ENCODE measurements around the gene TANGO2.

Gene TANGO2, protein sequence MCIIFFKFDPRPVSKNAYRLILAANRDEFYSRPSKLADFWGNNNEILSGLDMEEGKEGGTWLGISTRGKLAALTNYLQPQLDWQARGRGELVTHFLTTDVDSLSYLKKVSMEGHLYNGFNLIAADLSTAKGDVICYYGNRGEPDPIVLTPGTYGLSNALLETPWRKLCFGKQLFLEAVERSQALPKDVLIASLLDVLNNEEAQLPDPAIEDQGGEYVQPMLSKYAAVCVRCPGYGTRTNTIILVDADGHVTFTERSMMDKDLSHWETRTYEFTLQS

DNA sequence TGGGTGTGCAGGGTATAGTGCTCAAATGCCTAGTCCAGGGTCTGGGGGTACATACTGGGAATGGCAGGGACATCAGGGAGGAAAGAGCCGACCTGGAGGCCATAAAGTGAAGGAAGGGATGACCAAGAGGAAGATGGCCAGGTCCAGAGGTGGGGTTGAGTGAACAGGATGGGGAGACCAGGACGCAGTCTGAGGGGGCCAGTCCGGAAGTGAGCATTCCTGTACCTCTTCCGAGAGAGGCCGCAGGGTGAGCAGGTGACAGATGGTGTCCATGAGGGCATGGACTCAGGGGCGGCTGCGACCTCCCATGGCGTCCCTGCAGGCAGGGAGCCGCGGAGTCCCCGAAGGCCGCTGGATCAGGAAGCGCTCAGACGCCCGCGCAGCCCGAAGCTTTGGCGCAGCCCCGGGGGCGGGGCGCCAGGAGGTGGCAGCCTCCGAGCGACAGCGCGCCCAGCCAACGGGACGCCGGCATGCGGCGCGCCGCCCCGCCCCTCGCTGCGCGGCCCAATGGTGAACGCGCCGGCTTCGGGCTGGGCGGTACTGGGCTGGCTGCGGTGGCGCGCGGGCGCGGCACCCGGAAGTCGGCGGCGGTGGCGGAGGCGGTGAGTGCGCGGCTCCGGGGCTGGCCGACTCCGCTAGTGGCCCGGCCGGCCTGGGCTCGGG lies at the start of gene TANGO2:
Gene TANGO2, plus strand, starts transcription at position 578 of the 663 bp plus-strand sequence. CDS start 15,689 bp downstream, outside the sequence.
- no peak within 1 kb of the TSS for H3K27ac ChIP-seq (ENCODE audit: low read length)
- no CpG with 5 or more reads among the region's 61 CpGs for WGBS (ENCODE audit: insufficient coverage, insufficient read length)
- H3K4me1 ChIP-seq (ENCODE audit: control insufficient read depth, insufficient read depth, low read length): peaks cover 3% of the 10 kb centered on the region; the same call in 1 of the 2 replicates
- no peaks in the 10 kb centered on the region for H3K36me3 ChIP-seq (ENCODE audit: control insufficient read depth, insufficient read depth, low read length)
- peak within 1 kb of the TSS; percentile 80; the same call in 1 of the 2 replicates for H3K4me3 ChIP-seq (ENCODE audit: low read length)
- DNase-seq (ENCODE audit: low read depth, low spot score): no peak
- peaks cover 18% of the 10 kb centered on the region for H3K27me3 ChIP-seq (ENCODE audit: control insufficient read depth, insufficient read depth, low read length)
- H3K9me3 ChIP-seq (ENCODE audit: control insufficient read depth, insufficient read depth, low read length): no peaks in the 10 kb centered on the region

DNA sequence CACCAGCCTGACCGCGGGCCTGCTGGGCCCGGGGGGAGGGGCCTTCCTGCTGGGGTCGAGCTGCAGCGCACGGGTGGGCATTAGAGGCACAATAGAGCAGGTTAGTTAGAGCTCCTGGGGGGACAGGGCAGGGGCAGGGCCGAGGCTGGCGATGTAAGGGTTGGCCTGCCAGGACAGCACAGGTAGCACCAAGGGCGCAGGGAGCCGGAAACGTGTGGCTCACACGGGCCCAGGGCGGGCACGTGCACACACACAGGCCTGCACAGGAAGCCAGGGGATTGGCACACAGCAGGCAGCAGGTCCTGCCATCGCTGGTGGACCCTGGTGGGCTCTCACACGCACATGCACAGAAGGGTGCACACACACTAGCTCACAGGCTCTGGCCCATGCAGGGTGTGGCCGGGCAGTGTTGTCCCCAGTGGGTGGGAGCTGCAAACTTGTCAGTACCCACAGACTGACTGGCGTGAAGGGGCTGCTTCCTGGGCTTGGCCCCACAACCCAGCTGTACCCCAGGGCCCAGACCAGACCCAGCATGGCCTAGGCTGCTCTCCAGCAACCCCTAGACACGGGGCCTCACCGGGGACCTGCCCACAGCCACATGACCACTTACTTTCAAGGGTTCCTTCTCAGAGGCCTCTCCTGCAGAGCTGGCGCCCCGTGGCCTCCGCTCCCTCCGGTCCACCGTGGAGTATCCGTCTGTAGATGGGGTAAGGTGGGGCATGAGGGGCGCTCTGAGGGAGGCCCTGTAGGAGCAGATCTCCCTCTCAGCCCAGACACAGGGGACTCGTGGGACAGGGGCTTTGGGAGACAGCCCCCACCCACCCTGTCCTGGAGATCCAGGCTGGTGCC lies 49.4 kb upstream of the TANGO2 start:
- peaks cover 10% of the 10 kb centered on the region for H3K4me1 ChIP-seq (ENCODE audit: control insufficient read depth, insufficient read depth, low read length)
- WGBS (ENCODE audit: insufficient coverage, insufficient read length): no CpG with 5 or more reads among the region's 28 CpGs
- H3K4me3 ChIP-seq (ENCODE audit: low read length): no peak overlapping the region
- DNase-seq (ENCODE audit: low read depth, low spot score): no peak
- no peaks in the 10 kb centered on the region for H3K27me3 ChIP-seq (ENCODE audit: control insufficient read depth, insufficient read depth, low read length)
- peaks cover 21% of the 10 kb centered on the region for H3K36me3 ChIP-seq (ENCODE audit: control insufficient read depth, insufficient read depth, low read length)
- no peak overlapping the region for H3K27ac ChIP-seq (ENCODE audit: low read length)
- no peaks in the 10 kb centered on the region for H3K9me3 ChIP-seq (ENCODE audit: control insufficient read depth, insufficient read depth, low read length)

DNA sequence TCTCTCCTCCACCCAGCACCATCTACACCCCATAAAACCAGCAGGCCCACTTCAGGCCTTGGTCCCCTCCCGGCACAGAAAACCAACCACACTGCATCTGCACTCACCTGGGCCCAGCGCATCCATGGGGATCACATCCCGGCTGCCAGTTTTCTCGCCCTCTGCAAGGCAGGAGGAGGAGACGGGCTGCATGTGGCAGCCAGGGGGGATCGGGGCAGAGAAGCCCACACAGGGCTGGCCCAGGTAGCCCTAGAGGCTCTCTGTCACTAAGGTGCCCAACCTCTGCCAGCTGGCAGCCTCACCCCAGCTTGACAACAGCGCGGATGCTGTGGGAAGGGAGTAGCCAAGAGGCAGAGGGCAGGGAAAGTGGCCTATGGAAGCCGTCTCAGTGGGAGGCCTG lies 48.7 kb upstream of the TANGO2 start:
- Histone ChIP-seq H3K27ac (ENCODE audit: low read length) (no peak overlapping the region), H3K9me3 (ENCODE audit: control insufficient read depth, insufficient read depth, low read length) (no peaks in the 10 kb centered on the region), H3K27me3 (ENCODE audit: control insufficient read depth, insufficient read depth, low read length) (no peaks in the 10 kb centered on the region), H3K4me1 (ENCODE audit: control insufficient read depth, insufficient read depth, low read length) (peaks cover 10% of the 10 kb centered on the region), H3K4me3 (ENCODE audit: low read length) (no peak overlapping the region), H3K36me3 (ENCODE audit: control insufficient read depth, insufficient read depth, low read length) (peaks cover 21% of the 10 kb centered on the region)
- no peak for DNase-seq (ENCODE audit: low read depth, low spot score)
- no CpG with 5 or more reads among the region's 9 CpGs for WGBS (ENCODE audit: insufficient coverage, insufficient read length)

DNA sequence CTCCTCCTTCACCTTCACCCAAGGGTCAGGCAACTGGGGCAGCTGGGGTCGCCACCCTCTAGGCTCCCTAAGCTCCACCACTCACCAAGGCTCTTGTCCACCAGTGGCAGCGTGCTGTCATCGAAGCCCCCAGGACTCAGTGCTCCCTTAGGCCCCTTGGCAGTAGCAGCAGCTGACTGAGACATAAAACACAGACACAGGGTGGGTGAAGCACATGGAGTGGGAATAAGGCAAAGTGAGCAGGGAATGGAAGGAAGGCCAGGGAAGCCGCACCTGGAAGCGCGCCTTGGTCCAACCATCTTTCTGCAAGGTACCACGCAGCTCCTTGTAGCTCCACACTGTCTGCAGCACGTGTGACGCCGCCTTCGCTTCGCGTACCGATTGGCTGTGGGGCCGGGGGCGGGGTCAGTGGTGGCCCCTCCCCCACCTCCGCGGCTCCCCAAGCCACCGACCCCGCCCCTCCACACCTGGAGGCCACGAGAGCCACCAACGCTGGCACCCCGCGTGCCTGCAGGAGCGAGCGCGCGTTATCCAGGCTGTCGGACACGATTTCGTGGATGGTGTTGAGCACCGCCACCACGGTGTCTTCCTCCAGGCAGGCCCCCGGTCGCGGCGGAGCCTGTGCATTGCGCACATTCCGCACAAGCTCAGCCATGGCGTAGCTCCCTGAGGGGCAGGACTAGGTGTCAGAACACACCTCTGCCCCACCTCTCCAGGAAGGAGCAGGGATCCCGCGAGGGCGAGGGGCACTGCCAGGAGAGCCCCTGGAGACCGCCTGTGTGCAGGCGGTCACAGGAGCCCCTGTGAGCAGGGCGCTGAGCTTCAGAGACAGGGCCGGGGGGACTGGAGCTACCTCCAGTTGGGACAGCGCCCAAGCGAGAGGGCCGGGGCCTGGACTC lies 48.0 kb upstream of the TANGO2 start:
- DNase-seq (ENCODE audit: low read depth, low spot score): no peak
- Histone ChIP-seq H3K4me1 (ENCODE audit: control insufficient read depth, insufficient read depth, low read length) (peaks cover 10% of the 10 kb centered on the region), H3K27me3 (ENCODE audit: control insufficient read depth, insufficient read depth, low read length) (no peaks in the 10 kb centered on the region), H3K36me3 (ENCODE audit: control insufficient read depth, insufficient read depth, low read length) (peaks cover 21% of the 10 kb centered on the region), H3K27ac (ENCODE audit: low read length) (no peak overlapping the region), H3K4me3 (ENCODE audit: low read length) (no peak overlapping the region), H3K9me3 (ENCODE audit: control insufficient read depth, insufficient read depth, low read length) (no peaks in the 10 kb centered on the region)
- WGBS (ENCODE audit: insufficient coverage, insufficient read length): no CpG with 5 or more reads among the region's 50 CpGs

DNA sequence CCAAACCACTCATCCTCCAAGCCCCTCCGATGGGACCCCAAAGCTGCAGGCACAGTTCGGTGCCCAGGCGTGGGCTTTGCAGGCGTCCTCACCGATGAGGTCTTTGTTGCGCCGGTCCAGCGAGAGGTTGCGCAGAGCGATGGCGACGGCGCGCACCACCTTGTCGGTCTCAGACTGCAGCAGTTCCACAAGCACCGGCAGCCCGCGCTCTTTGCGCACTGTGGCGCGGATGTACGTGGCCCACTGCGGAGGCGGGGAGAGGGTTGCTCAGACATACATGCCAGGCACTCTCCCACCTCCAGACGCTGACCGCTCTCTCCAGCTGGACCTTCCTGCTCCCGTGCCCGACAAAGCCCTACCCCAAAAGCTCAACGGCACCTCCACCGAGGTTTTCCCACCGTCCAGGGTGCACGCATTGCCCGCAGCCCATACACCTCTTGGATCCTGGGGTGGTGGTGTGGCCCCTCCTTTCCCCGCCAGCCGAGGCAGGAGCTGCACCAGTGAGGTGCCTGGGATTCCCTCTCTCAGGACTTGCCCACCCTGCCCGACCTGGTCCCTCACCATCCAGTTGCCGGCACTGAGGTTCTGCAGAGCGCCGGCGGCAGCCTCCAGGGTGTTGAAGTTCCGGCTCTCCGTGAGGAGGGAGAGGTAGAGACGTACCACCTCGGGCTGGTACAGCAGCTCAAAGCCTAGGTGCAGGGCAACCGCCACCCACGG lies 47.2 kb upstream of the TANGO2 start:
- Histone ChIP-seq H3K27me3 (ENCODE audit: control insufficient read depth, insufficient read depth, low read length) (no peaks in the 10 kb centered on the region), H3K4me3 (ENCODE audit: low read length) (no peak overlapping the region), H3K36me3 (ENCODE audit: control insufficient read depth, insufficient read depth, low read length) (peaks cover 20% of the 10 kb centered on the region), H3K27ac (ENCODE audit: low read length) (no peak overlapping the region), H3K9me3 (ENCODE audit: control insufficient read depth, insufficient read depth, low read length) (no peaks in the 10 kb centered on the region), H3K4me1 (ENCODE audit: control insufficient read depth, insufficient read depth, low read length) (peaks cover 10% of the 10 kb centered on the region)
- DNase-seq (ENCODE audit: low read depth, low spot score): no peak
- WGBS (ENCODE audit: insufficient coverage, insufficient read length): no CpG with 5 or more reads among the region's 46 CpGs

DNA sequence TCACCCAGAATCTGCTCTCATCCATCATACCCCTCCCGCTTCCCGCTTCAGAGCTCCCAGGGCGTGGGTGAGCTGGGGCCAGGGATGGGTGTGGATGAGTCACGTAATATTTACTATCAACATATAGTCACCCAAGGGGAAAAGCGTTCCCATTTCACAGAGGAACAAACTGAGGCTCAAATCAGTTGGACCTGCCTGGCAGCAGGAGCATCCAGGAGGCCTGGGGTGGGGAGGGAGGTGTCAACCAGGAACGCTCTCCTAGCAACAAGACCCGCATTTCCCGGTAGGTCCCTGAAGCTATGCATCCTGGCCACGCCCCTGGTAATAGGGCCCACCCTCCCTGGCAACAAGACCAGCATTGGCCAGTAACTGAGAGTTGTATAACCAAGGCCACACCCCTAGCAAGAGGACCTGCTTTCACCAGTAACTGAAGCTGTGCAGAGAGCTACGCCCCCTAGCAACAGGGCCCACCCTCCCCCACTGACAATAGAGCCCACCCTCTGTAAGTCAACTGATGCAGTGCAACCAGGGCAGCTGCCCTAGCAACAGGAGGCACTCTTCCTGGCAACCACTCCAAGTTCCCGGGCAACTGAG lies 46.5 kb upstream of the TANGO2 start:
- no peak overlapping the region for H3K4me3 ChIP-seq (ENCODE audit: low read length)
- peaks cover 26% of the 10 kb centered on the region for H3K36me3 ChIP-seq (ENCODE audit: control insufficient read depth, insufficient read depth, low read length)
- peaks cover 10% of the 10 kb centered on the region for H3K4me1 ChIP-seq (ENCODE audit: control insufficient read depth, insufficient read depth, low read length)
- no peaks in the 10 kb centered on the region for H3K27me3 ChIP-seq (ENCODE audit: control insufficient read depth, insufficient read depth, low read length)
- DNase-seq (ENCODE audit: low read depth, low spot score): peak; percentile 92
- WGBS (ENCODE audit: insufficient coverage, insufficient read length): no CpG with 5 or more reads among the region's 11 CpGs
- no peaks in the 10 kb centered on the region for H3K9me3 ChIP-seq (ENCODE audit: control insufficient read depth, insufficient read depth, low read length)
- H3K27ac ChIP-seq (ENCODE audit: low read length): no peak overlapping the region

DNA sequence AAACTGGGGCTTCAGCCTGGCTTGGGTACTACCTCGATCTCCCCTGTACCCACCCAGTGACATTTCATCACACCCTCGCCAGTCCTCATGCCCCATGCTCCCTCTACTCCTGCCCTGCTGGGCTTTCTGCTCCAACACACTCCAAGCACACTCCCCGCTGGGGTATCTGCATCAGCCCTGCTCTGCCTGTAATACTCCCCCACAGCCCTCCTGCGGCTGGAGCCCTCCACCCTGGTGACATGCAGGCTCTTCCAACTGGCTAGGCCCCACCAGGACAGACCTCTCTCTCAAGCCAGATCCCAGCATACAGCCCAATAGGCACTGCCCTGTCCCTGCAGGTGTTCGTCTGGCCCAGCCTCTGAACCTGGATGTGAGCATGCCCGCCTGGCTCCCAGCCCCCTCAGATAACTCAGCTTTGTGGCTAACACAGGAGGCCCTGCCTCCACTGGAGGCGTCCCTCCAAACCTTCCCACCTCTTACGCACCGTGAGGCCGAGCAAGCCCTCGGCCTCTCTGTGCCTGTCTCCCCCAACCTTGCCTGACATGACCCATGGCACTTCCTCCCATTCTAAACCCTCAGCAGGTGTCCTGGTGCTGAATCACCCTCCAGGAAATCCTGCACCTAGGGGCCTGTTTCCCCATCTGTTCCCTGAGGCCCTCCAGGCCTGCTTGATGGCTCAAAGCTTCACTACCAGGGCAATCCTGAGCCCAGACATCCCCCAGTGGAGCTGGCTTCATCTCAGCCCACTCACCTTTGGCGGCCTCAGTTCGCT lies 45.8 kb upstream of the TANGO2 start:
- Histone ChIP-seq H3K27me3 (ENCODE audit: control insufficient read depth, insufficient read depth, low read length) (no peaks in the 10 kb centered on the region), H3K4me3 (ENCODE audit: low read length) (no peak overlapping the region), H3K4me1 (ENCODE audit: control insufficient read depth, insufficient read depth, low read length) (peaks cover 10% of the 10 kb centered on the region), H3K27ac (ENCODE audit: low read length) (no peak overlapping the region), H3K36me3 (ENCODE audit: control insufficient read depth, insufficient read depth, low read length) (peaks cover 31% of the 10 kb centered on the region), H3K9me3 (ENCODE audit: control insufficient read depth, insufficient read depth, low read length) (no peaks in the 10 kb centered on the region)
- DNase-seq (ENCODE audit: low read depth, low spot score): no peak
- WGBS (ENCODE audit: insufficient coverage, insufficient read length): no CpG with 5 or more reads among the region's 13 CpGs

DNA sequence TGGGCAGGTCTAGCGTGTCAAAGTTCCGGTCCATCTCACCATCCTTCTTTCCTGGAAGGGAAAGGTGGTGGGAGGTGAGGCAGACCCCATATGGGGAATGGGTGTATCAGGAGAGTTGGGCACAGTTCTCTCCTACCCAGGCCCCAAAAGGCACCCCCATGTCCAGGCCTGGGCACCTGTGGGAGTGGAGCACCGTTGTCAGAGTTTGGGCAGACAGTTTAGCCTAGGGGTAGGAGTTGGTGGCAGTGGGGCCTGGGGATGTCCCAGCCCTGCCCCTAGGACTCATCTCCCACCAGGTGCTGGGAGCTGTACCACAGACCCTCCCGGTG lies 45.2 kb upstream of the TANGO2 start:
- Histone ChIP-seq H3K4me3 (ENCODE audit: low read length) (no peak overlapping the region), H3K36me3 (ENCODE audit: control insufficient read depth, insufficient read depth, low read length) (peaks cover 31% of the 10 kb centered on the region), H3K9me3 (ENCODE audit: control insufficient read depth, insufficient read depth, low read length) (no peaks in the 10 kb centered on the region), H3K4me1 (ENCODE audit: control insufficient read depth, insufficient read depth, low read length) (peaks cover 10% of the 10 kb centered on the region), H3K27ac (ENCODE audit: low read length) (no peak overlapping the region), H3K27me3 (ENCODE audit: control insufficient read depth, insufficient read depth, low read length) (no peaks in the 10 kb centered on the region)
- DNase-seq (ENCODE audit: low read depth, low spot score): no peak
- WGBS (ENCODE audit: insufficient coverage, insufficient read length): no CpG with 5 or more reads among the region's 4 CpGs

DNA sequence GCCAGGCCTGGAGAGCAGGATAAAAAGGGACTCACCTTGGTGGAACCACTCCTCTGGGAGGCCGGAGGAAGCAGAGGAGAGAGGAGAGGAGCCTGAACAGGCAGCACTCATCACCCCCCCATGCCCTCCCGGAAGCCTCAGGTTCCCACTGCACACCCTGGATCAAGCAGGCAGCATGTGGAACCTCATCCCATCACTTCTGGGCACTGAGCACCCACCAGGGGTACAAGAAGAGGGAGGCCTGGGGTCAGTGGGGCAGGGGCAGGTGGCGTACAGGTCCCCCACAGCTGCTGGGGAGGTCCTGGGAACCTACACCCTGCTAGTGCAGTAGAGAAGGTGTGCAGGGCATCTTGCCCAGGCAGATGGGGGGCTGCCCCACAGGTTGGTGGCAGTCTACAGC lies 44.2 kb upstream of the TANGO2 start:
- no peaks in the 10 kb centered on the region for H3K27me3 ChIP-seq (ENCODE audit: control insufficient read depth, insufficient read depth, low read length)
- H3K4me1 ChIP-seq (ENCODE audit: control insufficient read depth, insufficient read depth, low read length): peaks cover 10% of the 10 kb centered on the region
- H3K36me3 ChIP-seq (ENCODE audit: control insufficient read depth, insufficient read depth, low read length): peaks cover 31% of the 10 kb centered on the region
- no peak overlapping the region for H3K4me3 ChIP-seq (ENCODE audit: low read length)
- no peak for DNase-seq (ENCODE audit: low read depth, low spot score)
- no peak overlapping the region for H3K27ac ChIP-seq (ENCODE audit: low read length)
- WGBS (ENCODE audit: insufficient coverage, insufficient read length): no CpG with 5 or more reads among the region's 3 CpGs
- H3K9me3 ChIP-seq (ENCODE audit: control insufficient read depth, insufficient read depth, low read length): no peaks in the 10 kb centered on the region
